ENCODE results near the gene FERMT2.

Gene FERMT2

DNA sequence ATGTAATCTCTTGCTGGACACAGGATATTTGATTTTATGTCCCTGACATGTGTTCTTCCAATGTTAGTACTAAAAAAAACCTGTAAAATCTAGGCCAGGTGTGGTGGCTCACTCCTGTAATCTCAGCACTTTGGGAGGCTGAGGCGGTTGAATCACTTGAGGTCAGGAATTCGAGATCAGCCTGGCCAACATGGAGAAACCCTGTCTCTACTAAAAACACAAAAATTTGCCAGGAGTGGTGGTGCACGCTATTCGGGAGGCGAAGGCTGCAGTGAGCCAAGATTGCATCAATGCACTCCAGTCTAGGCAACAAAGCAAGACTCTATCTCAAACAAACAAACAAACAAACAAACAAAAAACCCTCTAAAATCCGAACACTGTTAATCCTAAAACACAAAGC, 68.0 kb downstream of the FERMT2 start:
- TF ChIP-seq, protein P1, sequence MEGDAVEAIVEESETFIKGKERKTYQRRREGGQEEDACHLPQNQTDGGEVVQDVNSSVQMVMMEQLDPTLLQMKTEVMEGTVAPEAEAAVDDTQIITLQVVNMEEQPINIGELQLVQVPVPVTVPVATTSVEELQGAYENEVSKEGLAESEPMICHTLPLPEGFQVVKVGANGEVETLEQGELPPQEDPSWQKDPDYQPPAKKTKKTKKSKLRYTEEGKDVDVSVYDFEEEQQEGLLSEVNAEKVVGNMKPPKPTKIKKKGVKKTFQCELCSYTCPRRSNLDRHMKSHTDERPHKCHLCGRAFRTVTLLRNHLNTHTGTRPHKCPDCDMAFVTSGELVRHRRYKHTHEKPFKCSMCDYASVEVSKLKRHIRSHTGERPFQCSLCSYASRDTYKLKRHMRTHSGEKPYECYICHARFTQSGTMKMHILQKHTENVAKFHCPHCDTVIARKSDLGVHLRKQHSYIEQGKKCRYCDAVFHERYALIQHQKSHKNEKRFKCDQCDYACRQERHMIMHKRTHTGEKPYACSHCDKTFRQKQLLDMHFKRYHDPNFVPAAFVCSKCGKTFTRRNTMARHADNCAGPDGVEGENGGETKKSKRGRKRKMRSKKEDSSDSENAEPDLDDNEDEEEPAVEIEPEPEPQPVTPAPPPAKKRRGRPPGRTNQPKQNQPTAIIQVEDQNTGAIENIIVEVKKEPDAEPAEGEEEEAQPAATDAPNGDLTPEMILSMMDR (IDR thresholded peaks at IDR 0.05; ENCODE audit: extremely low read depth, insufficient read depth, missing control alignments) = no peak
- in situ Hi-C loops (cut with MboI; ENCODE audit: low pct_unique_long_range_greater_than_20kb, low sequenced_read_pairs, unreplicated experiment) = no loop called here

DNA sequence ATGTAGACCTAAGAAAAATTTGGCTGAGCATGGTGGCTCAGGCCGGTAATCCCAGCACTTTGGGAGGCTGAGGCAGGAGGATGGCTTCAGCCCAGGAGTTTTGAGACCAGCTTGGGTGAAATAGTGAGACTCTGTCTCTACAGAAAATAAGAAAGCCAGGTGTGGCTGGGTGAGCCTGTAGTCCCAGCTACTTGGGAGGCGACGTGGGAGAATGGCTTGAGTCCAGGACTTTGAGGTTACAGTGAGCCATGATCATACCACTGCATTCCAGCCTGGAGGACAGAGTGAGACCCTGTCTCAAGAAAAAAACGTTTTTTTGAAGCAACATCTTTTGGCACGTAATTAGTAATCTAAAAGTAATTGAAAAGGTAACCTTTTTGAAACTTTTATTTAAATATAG, 70.9 kb downstream of the FERMT2 start:
- TF ChIP-seq, protein P1 (IDR thresholded peaks at IDR 0.05; ENCODE audit: extremely low read depth, insufficient read depth, missing control alignments) = no peak
- in situ Hi-C loops (cut with MboI; ENCODE audit: low pct_unique_long_range_greater_than_20kb, low sequenced_read_pairs, unreplicated experiment) = no loop called here
- DNase-seq (ENCODE audit: low spot score) = no peak

More for the DNA sequence above, 68.0 kb downstream of the FERMT2 start:
- DNase-seq (ENCODE audit: low spot score) = no peak

DNA sequence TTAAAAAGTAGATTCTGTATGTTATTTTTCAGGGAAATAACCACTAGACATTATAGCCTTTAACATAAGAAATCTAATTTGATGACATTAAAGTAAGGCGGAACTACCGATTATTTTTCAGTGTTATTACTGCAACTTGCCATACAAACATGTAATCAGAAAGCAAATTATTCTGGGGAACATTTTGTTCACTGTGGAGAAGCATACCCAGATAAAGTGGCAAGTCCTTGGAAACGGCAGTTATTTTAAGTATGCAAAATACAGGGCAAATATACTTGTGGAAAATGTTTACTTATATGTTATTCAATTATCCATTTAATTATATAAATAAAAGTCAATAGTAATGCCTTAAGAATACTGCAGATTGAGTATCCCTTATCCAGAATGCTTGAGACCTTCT, 71.9 kb downstream of the FERMT2 start:
- no peak for DNase-seq (ENCODE audit: low spot score)
- TF ChIP-seq, protein P1 (IDR thresholded peaks at IDR 0.05; ENCODE audit: extremely low read depth, insufficient read depth, missing control alignments) = no peak
- in situ Hi-C loops (cut with MboI; ENCODE audit: low pct_unique_long_range_greater_than_20kb, low sequenced_read_pairs, unreplicated experiment) = no loop called here

DNA sequence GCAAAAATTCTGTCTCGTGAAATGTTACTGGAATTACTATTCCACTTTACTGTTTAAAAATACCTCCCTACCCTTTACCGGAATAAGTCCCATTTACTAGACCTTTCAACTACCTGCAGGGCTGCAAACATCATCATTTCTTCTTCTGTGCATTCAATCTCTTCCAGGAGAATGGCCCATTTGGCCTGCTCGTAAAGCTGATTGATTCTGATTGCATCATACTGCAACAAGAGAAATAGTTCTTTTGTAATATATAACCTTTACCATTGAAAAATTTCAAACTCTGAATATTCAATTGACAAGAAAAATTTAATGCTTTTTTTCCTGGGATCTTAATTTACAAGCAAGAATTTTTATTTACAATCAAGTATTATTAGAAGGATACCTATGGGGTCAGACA, 72.4 kb downstream of the FERMT2 start:
- no peak for DNase-seq (ENCODE audit: low spot score)
- in situ Hi-C loops (cut with MboI; ENCODE audit: low pct_unique_long_range_greater_than_20kb, low sequenced_read_pairs, unreplicated experiment) = no loop called here
- TF ChIP-seq, protein P1 (IDR thresholded peaks at IDR 0.05; ENCODE audit: extremely low read depth, insufficient read depth, missing control alignments) = no peak

GRCh38 chr14:52877628-52878027, 73.2 kb downstream of the FERMT2 start:
- TF ChIP-seq, protein P1 (IDR thresholded peaks at IDR 0.05; ENCODE audit: extremely low read depth, insufficient read depth, missing control alignments) = no peak
- in situ Hi-C loops (cut with MboI; ENCODE audit: low pct_unique_long_range_greater_than_20kb, low sequenced_read_pairs, unreplicated experiment) = no loop called here
- DNase-seq (ENCODE audit: low spot score) = no peak

GRCh38 chr14:52876806-52877205, 74.0 kb downstream of the FERMT2 start:
- in situ Hi-C loops (cut with MboI; ENCODE audit: low pct_unique_long_range_greater_than_20kb, low sequenced_read_pairs, unreplicated experiment) = no loop called here
- TF ChIP-seq, protein P1 (IDR thresholded peaks at IDR 0.05; ENCODE audit: extremely low read depth, insufficient read depth, missing control alignments) = no peak
- no peak for DNase-seq (ENCODE audit: low spot score)

DNA sequence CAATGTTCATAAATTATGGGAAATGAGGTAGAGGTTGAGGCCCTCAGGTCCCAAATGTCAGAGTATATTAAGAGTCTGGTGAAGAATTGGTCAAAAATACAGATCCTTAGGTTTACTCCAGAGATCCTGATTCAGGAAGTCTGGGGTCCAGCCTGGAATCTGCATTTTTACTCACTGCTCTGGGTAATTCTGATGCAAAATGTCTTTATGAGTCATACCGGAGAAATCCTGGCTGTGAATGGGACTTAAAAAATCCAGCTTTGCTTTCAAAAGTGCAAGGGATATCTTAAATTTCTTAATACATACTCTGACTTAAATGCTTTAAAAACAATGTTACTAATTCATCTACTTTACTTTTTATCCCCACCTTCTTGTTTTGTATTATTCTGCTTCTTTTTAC, 74.5 kb downstream of the FERMT2 start:
- no peak for DNase-seq (ENCODE audit: low spot score)
- TF ChIP-seq, protein P1 (IDR thresholded peaks at IDR 0.05; ENCODE audit: extremely low read depth, insufficient read depth, missing control alignments) = no peak
- in situ Hi-C loops (cut with MboI; ENCODE audit: low pct_unique_long_range_greater_than_20kb, low sequenced_read_pairs, unreplicated experiment) = no loop called here
